ENCODE measurements around the gene FAM234B.

Gene FAM234B, protein sequence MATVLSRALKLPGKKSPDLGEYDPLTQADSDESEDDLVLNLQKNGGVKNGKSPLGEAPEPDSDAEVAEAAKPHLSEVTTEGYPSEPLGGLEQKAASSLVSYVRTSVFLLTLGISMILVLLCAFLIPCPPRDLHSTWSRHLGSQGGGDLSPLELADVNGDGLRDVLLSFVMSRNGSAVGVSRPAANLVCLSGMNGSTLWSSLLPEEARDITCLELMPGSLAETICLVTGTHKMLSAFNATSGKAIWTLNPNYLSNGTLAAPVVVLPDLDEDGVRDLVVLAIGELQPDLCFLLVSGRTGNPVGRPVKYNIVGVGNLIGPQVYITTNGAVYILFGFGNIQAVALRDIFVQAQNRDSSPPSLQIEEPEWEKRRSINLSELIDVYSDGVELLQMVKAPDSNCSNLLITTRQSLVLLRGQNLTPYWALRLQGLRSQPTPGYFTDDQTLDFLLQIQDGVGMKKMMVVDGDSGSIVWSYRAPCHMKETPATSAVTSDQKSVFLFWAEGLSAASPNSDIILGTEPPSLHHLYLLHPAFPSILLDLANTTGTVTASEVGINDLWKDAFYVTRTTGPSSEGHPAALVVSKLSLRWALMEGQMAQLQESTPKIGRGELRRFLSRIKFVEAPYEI

GRCh38 chr12:13044002-13044905 is at the start of gene FAM234B:
Gene FAM234B, plus strand, starts transcription at chr12:13044381. Its CDS starts 23 bp downstream, at chr12:13044404.
- no peak for DNase-seq

GRCh38 chr12:12995088-12995487 is 49.1 kb upstream of the FAM234B start:
- DNase-seq = no peak

- DNase-seq = no peak
These were observed 48.0 kb upstream of the FAM234B start for GRCh38 chr12:12996209-12996608.

DNA sequence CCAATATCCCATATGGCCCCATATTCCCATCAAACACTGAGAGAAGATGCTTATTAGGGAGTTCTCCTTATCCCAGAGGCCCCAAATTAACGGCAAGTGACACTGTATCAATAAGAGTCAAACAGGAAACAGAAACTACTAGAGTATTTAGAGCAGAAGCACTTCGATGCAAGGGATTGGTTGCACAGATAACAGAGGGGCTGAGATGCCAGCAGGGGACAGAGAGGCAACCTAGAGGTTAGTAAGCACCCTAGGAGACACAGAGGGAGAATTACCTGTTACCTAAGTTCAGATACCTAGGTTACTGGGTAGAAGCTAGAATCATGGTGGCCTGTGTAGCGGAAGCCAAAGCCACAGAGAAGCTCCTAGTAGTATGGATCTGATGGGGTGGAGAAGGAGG is 47.0 kb upstream of the FAM234B start:
- no peak for DNase-seq

DNA sequence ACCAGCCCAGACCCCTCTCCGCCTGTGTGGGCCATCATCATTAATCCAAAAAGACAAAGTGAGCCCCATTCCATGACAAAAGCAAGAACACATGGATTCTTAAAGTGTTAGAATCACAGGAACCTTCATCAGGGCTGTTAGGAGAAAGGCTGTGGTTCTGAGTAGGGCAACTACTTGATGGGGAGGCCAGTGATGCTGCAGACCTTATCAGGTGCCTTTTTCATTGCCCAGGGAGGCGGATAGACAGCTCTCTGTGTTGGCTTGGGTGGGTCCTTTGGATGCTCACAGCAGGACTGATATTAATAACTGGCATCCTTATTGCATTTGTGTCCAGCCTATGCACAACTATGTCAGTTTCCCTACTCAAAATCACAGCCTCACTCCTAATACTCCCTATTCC is 46.4 kb upstream of the FAM234B start:
- DNase-seq = no peak

DNA sequence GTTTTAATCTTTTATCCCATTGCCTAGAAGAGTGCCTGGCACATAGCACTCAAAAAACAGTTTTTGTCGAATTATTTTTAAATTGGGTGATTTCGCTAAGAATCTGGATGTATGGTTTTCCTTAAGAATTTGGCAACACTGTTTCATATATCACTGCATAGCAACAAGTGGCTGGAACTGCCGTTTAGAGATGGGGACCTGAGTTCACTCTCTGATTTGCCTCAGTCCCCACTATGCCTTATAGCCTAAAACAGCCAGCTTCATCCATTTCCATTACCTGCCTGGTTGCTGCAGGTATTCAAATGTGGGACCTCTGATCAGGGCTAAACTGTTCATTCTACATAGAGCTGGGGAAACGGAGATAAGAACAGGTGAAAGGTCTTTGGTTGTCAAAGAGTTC is 45.9 kb upstream of the FAM234B start:
- no peak for DNase-seq

DNA sequence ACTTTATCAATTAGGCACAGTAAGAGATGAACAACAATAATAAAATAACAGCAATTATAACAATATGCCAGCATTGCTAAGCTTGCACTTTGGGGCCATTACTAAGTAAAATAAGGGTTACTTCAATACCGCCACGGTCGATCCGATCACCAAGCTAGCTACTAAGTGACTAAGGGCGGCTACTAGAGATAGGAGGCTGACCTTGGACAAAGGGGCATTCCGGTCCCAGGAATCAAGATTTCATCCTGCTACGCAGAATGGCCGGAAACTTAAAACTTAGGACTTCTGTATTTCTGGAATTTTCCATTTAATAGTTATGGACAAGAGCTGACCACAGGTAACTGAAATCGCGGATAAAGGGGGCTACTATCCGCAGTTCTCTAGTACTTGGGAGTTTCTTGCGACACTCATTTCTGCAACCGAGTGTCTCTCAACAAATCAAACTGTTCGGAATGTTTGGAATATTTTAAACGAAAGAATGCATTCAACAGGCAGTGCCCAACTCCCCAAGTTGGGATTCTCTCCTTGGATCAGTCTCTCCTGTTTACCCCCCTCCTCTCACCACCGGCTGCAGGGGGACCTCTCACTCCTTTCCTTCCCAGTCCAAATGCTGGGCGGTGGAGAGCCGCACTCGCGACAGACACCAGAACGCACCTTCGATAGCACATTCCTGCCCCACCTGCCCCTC is 44.8 kb upstream of the FAM234B start:
- no peak for DNase-seq

- peak; percentile 38 for DNase-seq
These were observed 44.1 kb upstream of the FAM234B start, which contains the start of gene HEBP1 for GRCh38 chr12:12999959-13000615. Gene HEBP1, minus strand, starts transcription at chr12:13000265. Its CDS starts 151 bp downstream, at chr12:13000114.

GRCh38 chr12:13000616-13000924 is 43.6 kb upstream of the FAM234B start:
- DNase-seq = no peak

GRCh38 chr12:13000925-13001774 is 43.0 kb upstream of the FAM234B start:
- no peak for DNase-seq

DNA sequence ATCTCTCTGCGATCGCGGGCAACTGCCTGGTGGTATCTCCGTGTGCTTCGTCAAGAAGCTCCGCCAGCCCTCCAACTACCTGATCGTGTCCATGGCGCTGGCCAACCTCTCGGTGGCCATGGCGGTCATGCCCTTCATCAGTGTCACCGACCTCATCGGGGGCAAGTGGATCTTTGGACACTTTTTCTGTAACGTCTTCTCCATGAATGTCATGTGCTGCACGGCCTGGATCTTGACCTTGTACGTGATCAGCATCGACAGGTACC is 42.5 kb upstream of the FAM234B start:
- no peak for DNase-seq

DNA sequence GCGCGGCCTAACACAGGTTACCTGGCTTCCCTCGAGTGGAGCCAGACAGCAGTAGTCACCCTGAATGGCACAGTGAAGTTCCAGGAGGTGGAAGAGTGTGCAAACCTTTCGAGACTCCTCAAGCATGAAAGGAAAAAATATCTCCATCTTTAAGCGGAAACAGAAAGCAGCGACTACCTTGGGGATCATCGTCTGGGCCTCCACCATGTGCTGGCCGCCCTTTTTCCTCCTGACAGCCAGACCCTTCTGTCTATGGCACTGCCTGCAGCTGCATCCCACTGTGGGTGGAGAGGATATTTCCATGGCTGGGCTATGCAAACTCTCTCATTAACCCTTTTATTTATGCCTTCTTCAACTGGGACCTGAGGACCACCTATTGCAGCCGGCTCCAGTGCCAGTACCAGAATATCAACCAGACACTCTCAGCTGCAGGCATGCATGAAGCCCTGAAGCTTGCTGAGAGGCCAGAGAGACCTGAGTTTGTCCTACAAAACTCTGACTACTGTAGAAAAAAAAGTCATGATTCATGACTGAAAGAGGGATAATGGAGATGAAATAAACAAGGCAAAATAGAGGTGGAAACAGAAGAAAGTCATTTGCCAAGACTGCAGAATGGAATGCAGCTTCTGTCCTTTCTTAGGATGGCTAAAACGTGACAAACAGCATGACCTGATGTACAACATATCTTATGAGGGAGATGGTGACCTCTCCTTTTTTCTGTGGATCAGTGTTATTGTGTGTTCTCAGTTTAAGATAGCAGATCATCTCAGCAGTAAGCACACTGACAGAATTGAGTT is 41.7 kb upstream of the FAM234B start:
- DNase-seq = no peak

- DNase-seq = no peak
These were observed 39.8 kb upstream of the FAM234B start for GRCh38 chr12:13004361-13004760.

DNA sequence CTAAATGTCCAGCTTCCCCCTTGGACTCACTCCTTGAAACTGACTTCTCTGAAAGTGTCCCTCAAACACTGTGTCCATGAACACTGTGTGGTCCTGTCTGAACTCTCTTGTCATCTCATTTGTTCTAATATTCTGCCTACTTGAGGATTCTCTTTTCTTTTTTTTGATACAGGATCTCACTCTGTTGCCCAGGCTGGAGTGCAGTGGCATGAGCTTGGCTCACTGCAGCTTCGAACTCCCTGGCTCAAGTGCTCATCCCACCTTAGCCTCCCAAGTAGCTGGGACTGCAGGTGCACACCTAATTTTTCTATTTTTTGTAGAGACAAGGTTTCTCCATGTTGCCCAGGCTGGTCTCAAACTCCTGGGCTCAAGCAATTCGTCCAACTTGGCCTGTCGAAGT is 39.2 kb upstream of the FAM234B start:
- DNase-seq = no peak

- no peak for DNase-seq
These were observed 38.5 kb upstream of the FAM234B start for GRCh38 chr12:13005649-13006048.

DNA sequence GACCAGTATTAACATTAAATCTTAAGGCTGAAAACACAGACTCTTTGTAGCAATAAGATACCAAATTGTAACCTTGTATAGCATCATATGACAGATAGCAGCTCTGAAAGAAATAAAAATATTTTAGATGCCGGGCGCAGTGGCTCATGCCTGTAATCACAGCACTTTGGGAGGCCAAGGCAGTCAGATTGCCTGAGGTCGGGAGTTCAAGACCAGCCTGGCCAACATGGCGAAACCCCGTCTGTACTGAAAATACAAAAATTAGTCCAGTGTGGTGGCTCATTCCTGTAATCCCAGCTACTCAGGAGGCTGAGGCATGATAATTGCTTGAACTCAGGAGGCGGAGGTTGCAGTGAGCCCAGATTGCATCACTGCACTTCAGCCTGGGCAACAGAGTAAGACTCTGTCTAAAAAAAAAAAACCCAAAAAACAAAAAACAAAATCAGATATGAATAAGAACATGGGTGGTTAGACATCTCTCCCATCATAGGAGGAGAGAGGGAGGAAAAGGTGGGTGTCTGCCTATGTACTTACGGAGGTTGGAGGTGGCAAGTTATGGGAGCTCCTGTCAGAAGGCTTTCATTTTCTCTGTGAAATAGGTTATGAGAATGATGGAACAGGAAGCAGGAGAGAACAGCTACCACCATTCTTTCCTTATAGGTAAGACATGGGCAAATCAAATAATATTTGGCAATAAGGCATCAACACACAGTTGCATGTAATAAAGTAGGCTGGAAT is 36.5 kb upstream of the FAM234B start:
- DNase-seq = no peak

DNA sequence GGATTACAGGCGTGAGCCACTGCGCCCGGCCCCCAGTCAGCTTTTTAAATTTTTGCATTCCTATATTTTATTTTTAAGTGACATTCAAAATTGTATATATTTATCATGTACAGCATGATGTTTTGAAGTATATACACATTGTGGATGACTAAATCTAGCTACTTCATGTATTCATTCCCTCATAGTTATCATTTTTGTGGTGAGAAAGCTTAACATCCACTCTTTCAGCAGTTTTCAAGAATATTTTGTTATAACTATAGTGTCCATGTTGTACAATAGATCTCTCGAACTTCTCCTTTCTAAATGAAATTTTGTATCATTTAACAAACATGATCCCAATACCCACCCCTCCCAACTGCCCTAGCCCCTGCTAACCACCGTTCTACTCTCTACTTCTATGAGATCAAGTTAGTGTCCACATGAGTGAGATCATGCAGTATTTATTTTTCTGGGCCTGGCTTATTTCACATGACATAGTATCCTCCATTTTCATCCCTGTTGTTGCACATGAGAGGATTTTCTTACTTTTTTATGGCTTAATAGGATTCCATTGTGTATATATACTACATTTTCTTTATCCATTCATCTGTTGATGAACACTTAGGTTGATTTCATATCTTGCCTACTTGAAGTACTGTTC is 35.3 kb upstream of the FAM234B start:
- DNase-seq = no peak

DNA sequence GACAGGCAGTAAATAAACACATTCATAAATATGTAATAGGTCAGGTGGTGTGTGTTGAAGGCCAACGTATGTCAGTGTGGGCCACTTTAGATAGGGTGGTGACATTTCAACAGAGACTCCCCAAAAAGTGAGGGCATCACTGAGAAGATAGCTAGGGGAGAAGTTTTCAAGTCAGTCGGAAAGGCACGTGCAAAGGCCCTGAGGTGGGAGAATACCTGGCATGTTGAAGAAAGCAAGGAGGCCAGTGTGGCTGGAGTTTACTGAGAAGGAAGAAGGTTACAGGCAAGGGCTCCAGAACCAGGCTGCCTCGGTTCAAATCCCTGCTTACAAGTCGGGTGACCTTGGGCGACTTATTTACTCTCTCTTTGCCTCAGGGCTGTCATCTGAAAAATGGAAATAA is 33.1 kb upstream of the FAM234B start:
- no peak for DNase-seq

- no peak for DNase-seq
These were observed 21.3 kb upstream of the FAM234B start for GRCh38 chr12:13022851-13023271.
